NCI-H187 (cell line): ENCODE results near the gene EFHD1.

Experiments used
- DNase-seq, 2 experiments: peaks; one replicate each; lab custom pipeline; 2025; lab: John Stamatoyannopoulos, UW

Gene EFHD1

GRCh38 chr2:232633413-232634205 is at the start of gene EFHD1:
EFHD1 (plus strand) TSS chr2:232633604; CDS start chr2:232633705, 101 bp downstream.
- DNase-seq: no peak

- no peak for DNase-seq
Measured at GRCh38 chr2:232584238-232584637, 49.2 kb upstream of the EFHD1 start.

GRCh38 chr2:232586943-232587505 is 46.4 kb upstream of the EFHD1 start:
- DNase-seq: no peak

DNA sequence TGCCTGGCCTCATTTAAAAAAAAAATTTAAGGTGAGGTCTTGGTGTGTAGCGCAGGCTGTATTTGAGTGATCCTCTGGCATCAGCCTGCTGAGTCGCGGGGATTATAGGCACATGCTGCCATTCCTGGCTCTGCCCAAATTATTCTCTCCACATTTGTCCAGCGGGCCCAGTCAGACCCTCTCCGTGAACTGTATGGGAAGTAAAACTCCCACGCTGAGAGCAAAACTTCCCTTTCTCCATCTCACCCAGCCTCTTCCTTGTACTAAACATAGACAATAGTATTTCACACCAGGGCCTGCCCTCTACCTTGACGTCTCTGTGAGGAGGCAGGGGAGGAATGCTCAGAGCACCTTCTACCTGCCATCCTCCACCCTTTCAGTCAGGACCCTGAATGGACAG is 45.9 kb upstream of the EFHD1 start:
- DNase-seq: no peak

- DNase-seq: no peak
Measured at GRCh38 chr2:232588031-232588430, 45.4 kb upstream of the EFHD1 start.

DNA sequence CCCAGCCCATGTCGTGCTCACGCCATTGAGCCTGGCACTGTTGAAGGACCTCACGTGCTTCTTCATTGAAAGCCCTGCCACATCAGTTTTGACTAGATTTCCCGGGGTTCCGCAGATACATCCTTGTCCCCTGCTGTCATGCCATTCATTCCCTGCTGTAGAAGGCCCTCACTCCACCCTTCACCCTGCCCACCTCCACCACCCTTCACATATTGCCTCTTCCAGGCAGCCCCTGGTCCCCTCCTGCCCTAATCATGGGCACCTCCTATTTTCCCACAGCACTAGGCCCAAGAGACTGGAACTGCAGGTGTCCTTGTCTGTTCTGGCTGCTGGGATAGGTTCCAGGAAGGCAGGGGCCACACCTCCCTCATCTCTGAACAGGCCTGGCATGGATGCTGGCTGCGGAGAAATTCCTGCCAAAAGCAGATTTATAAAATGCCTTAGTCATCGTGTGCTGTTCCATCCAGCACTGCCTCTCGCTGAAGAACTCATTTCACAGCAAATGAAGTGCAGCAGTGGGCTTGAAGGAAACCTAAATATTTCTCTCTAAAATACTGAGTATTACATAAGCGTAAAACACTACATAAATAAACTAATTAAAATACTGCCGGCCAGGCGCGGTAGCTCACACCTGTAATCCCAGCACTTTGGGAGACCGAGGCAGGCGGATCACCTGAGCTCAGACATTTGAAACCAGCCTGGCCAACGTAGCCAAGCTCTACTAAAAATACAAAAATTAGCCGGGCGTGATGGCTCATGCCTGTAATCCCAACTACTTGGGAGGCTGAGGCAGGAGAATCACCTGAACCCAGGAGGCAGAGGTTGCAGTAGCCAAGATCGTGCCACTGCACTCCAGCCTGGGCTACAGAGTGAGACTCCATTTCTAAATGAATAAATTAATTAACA is 44.5 kb upstream of the EFHD1 start:
- no peak for DNase-seq

- no peak for DNase-seq
Measured at GRCh38 chr2:232592772-232593395, 40.5 kb upstream of the EFHD1 start.

DNA sequence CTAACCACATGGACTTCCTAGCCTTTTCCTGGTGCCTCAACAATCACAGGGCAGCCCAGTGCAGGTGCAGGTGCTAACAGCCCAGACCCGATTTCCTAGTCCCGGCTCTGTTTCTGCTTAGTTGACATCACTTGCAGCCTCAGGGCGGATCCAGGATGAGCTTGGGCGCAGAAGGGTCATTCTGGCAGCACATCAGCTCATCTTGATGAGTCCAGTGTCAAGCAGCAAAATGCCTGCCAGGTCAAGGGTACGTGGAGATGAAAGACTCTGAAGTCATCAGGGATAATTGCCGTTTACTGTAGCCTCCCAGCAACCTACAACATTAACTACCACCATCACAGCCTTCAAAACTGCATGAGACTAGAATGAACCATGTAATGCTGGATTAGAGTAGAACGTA is 39.4 kb upstream of the EFHD1 start:
- no peak for DNase-seq

DNA sequence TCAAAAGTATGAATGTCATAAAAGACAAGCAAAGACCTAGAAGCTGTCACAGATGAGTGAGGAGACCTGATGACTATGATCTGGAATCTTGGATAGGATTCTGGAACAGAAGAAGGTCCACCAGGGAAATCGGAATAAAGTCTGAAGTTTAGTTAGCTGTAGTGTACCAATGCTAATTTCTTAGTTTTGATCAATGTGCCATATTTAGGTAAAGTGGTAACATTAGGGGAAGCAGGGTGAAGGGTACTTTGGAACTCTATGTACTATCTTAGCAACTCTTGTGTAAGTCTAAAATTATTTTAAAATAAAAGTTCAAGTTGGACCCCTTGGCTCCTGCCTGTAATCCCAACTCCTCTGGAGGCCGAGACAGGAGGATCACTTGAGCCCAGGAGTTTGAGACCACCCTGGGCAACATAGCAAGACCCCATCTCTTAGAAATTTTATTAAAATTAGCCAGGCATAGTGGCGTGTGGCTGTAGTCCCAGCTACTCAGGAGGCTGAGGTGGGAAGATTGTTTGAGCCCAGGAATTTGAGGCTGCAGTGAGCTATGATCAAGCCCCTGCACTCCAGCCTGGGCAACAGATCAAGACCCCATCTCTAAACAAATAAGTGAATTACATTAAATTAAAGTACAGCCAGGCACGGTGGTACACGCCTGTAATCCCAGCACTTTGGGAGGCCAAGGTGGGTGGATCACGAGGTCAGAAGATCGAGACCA is 35.9 kb upstream of the EFHD1 start:
- no peak for DNase-seq

DNA sequence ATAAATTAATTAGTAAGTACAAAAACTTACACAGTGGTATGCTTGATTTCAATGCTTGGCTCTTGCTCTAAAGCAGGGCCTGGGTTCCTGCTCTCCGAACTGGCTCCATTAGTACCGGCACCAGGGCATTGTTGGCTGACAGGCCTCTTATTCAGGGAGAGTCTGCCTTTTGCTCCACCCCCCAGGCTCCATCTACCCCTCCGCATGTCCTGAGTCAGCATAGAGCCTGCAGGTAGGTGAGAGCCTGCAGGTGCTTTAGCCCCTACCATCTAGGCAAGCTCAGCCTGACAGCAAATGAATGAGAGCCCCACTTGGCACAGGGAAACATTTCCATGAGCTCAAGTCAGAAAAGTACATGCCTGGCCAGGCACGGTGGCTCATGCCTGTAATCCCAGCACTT is 35.1 kb upstream of the EFHD1 start:
- DNase-seq: no peak

- no peak for DNase-seq
Measured at GRCh38 chr2:232600053-232600773, 33.2 kb upstream of the EFHD1 start.

DNA sequence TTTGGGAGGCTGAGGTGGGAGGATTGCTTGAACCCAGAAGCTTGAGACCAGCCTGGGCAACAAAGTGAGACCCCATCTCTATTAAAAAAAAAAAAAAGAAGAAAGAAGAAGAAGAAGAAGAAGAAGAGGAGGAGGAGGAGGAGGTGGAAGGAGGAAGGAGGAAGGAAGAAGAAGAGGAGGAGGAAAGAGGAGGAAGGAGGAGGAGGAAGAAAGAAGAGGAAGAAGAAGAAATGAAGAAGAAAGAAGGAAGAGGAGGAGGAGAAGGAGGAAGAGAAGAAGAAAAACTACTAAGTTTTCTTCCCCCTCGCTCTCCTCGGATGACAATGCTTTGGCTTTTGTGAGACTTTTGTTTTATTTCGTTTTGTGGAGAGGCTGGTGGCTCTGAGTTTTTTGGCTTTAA is 30.1 kb upstream of the EFHD1 start:
- DNase-seq: no peak

GRCh38 chr2:232604535-232604934 is 28.9 kb upstream of the EFHD1 start:
- DNase-seq: no peak

DNA sequence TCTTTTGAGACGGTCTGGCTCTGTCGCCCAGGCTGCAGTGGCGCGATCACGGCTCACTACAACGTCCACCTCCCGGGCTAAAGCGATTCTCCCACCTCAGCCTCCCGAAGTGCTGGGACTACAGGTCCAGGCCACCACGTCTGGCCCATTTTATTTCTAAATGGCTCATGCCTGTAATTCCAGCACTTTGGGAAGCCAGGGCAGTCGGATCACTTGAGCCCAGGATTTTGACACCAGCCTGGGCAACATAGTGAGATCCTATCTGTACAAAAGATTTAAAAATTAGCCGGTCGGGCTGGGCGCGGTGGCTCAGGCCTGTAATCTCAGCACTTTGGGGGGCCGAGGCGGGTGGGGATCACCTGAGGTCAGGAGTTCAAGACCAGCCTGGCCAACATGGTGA is 26.4 kb upstream of the EFHD1 start:
- no peak for DNase-seq

DNA sequence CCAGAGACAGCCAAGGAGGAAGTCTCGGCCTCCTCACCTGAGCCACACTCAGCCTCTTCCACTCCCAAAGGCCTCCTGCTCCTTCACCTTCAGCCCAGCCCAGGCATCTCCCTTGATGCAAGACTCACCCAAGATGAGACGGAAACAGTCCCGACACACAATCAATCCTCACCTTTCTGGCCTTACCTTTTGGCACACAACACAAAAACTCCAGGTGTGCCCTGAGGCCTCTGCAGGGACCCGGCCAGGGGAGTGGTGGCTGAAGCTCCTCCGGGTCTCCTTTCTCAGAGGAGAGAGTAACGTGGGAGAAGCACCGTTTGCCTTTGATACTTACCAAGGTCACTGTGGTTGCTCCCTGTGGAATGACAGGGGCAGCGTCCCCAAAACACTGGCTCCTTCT is 23.8 kb upstream of the EFHD1 start:
- DNase-seq: no peak

DNA sequence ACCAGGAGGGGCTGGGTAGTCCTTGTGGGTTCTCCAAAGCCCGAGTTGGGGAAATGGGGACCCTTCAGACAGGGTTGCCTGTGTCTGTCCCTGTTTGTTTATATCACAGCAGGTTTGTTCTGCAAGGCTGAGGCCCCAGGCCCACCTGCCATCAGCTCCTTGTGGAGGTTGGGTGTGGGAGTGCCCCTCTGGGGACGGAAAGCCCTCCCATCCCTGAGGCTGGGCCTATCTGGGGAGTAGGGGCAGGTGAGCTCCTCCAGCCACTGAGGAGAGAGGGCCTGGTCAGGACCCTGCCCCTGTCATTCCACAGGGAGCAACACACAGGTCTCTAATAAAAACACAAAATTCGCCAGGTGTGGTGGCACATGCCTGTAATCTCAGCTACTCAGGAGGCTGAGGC is 23.3 kb upstream of the EFHD1 start:
- DNase-seq: no peak

DNA sequence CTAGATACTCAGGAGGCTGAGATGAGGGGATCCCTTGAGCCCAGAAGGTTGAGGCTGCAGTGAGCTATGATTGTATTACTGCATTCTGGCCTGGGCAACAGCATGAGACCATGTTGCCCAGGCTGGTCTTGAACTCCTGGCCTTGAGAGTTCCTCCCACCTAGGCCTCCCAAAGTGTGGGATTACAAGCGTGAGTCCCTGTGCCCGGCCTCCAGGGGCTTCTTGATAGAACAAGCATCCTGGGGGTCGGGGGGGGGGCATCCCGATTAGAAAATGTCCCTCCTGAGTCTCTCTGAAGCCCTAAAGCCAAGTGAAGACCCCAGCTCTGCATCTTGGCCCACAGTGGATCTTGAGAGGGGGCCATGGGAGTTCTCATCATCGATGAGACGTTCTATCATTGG is 22.3 kb upstream of the EFHD1 start:
- no peak for DNase-seq

- DNase-seq: peak in 1 of 2 experiments; percentile 45
Measured at GRCh38 chr2:232611559-232612218, 21.7 kb upstream of the EFHD1 start.

- no peak for DNase-seq
Measured at GRCh38 chr2:232613538-232614134, 19.8 kb upstream of the EFHD1 start.

DNA sequence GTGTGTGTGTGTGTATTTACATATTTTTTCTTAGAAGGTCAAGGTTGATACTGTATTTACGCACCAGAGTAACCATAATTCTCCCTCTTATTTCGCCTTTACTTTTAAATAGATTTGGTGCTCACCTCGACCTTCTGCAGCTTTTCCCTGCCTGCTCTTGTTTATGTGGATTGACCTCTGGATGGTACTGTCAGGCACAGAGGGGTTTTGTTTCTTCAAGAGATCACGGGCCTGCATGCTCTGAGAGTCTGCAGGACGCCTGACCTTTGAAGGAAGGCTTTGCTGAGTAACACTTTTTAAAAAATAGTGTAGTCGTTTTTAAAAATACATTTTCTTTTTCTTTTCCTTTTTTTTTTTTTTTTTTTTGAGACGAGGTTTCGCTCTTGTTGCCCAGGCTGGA is 18.1 kb upstream of the EFHD1 start:
- no peak for DNase-seq
